HepG2 (cell line): ENCODE measurements around the gene CEBPE. TPM values are rescaled to one million over a fixed set of nuclear protein-coding genes. Genes with fewer than 3 reads are reported as not detected.

Source experiments
- AGO2 ChIP-seq: fragments of 200-400 bp; formaldehyde crosslinking; optimal IDR thresholded peaks from 2 replicates; pipeline ENCODE3; 2017; ENCODE audit warnings: mild to moderate bottlenecking, low read depth, low read length, moderate library complexity
- BHLHE40 ChIP-seq: IDR thresholded peaks from 2 replicates; pipeline ENCODE4 v1.6.1; 2011; ENCODE audit warnings: low read length, improper control_type of control experiment
- CREM ChIP-seq, 2 experiments: sonication (generic) in 1 of 2; formaldehyde crosslinking in 1 of 2; IDR thresholded peaks; 2 replicates each; pipeline versions ENCODE4 v1.4.0 to v1.6.1; 2016 to 2020; ENCODE audit warnings: antibody characterized with exemption in 1 of 2, mild to moderate bottlenecking in 1 of 2, missing genetic modification reagents in 1 of 2
- IKZF1 ChIP-seq: fragments of 450-650 bp; IDR thresholded peaks from 2 replicates; pipeline ENCODE4 v1.7.1; 2016
- NONO ChIP-seq, 2 experiments: fragments of 450-650 bp in 1 of 2; sonication (generic) in 1 of 2; formaldehyde crosslinking in 1 of 2; IDR thresholded peaks in 1 of 2; conservative IDR thresholded peaks in 1 of 2; 2 replicates each; pipeline versions ENCODE4 v1.6.1 to v1.8.0; 2017 to 2022; ENCODE audit warnings: mild to moderate bottlenecking in 1 of 2, missing genetic modification reagents in 1 of 2, moderate library complexity in 1 of 2
- NR1H2 ChIP-seq: sonication (generic); formaldehyde crosslinking; IDR thresholded peaks from 2 replicates; pipeline ENCODE4 v1.8.1; 2022; ENCODE audit warnings: low read depth, missing genetic modification reagents, borderline replicate concordance
- RBM39 ChIP-seq: fragments of 200-400 bp; formaldehyde crosslinking; IDR thresholded peaks from one replicate; pipeline ENCODE4 v1.6.1; 2018; ENCODE audit warnings: antibody characterized with exemption, mild to moderate bottlenecking, low read depth, low read length; ENCODE audit not compliant: poor library complexity, severe bottlenecking
- REPIN1 ChIP-seq: sonication (generic); formaldehyde crosslinking; IDR thresholded peaks from 2 replicates; pipeline ENCODE4 v1.8.0; 2022; ENCODE audit warnings: missing genetic modification reagents, low read depth, mild to moderate bottlenecking, borderline replicate concordance
- RFXAP ChIP-seq: sonication (generic); formaldehyde crosslinking; IDR thresholded peaks from 2 replicates; pipeline ENCODE4 v1.4.0; 2020; ENCODE audit warnings: missing genetic modification reagents, borderline replicate concordance
- TOE1 ChIP-seq: sonication (generic); formaldehyde crosslinking; IDR thresholded peaks from 2 replicates; pipeline ENCODE4 v1.4.0; 2020; ENCODE audit warnings: mild to moderate bottlenecking, missing genetic modification reagents
- ZNF629 ChIP-seq: sonication (generic); formaldehyde crosslinking; conservative IDR thresholded peaks from 2 replicates; pipeline ENCODE4 v1.5.0; 2020; ENCODE audit warnings: missing genetic modification reagents
- polyA plus RNA-seq, 8 experiments: library from polyadenylated mRNA; depleted of rRNA in 3 of 8; stranded (reverse) in 7 of 8; unstranded in 1 of 8; fragments of >200 nt; fragmentation: Illumina TruSeq in 4 of 8; extraction: Trizol in 4 of 8; gene quantifications; 2 replicates each; pipeline versions ENCODE4 v1.2.1 to v1.2.3, GENCODE V29; 2011 to 2016; ENCODE audit warnings: low read depth in 4 of 8, missing spikeins in 1 of 8, mixed read lengths in 1 of 8; ENCODE audit not compliant: insufficient read depth in 1 of 8
- total RNA-seq, 5 experiments: library from RNA; depleted of rRNA; stranded (reverse); fragments of >200 nt; fragmentation: Illumina TruSeq; extraction: Trizol; gene quantifications; 2 replicates each; pipeline ENCODE4 v1.2.3, GENCODE V29; 2016; ENCODE audit warnings: low read depth in 1 of 5
- TF ChIP-seq, protein P1 (sequence below): IDR thresholded peaks from 2 replicates; pipeline ENCODE4 v1.6.1; 2012; ENCODE audit warnings: low read depth, low read length, improper control_type of control experiment
- TF ChIP-seq, protein P2 (sequence below): sonication (generic); formaldehyde crosslinking; IDR thresholded peaks from 2 replicates; pipeline ENCODE4 v1.5.0; 2020; ENCODE audit warnings: mild to moderate bottlenecking, missing genetic modification reagents
- TF ChIP-seq, protein P3 (sequence below): sonication (generic); formaldehyde crosslinking; IDR thresholded peaks from 2 replicates; pipeline ENCODE4 v1.9.0; 2022; ENCODE audit warnings: low read depth, missing genetic modification reagents
- TF ChIP-seq, protein P4 (sequence below): sonication (generic); formaldehyde crosslinking; IDR thresholded peaks from 2 replicates; pipeline ENCODE4 v1.4.0; 2020; ENCODE audit warnings: missing genetic modification reagents
- TF ChIP-seq, protein P5 (sequence below): sonication (generic); formaldehyde crosslinking; IDR thresholded peaks from 2 replicates; pipeline ENCODE4 v1.4.0; 2020; ENCODE audit warnings: missing genetic modification reagents
- TF ChIP-seq, protein P6 (sequence below): sonication (generic); formaldehyde crosslinking; IDR thresholded peaks from 2 replicates; pipeline ENCODE4 v1.5.1; 2020; ENCODE audit warnings: missing genetic modification reagents, mild to moderate bottlenecking, borderline replicate concordance

Gene CEBPE
- total and polyA plus RNA-seq, 2 of the 13 experiments (the other 11 are each of a cell fraction or from before 2014, with no cell fraction given) = 0.09 to 0.11 TPM

DNA sequence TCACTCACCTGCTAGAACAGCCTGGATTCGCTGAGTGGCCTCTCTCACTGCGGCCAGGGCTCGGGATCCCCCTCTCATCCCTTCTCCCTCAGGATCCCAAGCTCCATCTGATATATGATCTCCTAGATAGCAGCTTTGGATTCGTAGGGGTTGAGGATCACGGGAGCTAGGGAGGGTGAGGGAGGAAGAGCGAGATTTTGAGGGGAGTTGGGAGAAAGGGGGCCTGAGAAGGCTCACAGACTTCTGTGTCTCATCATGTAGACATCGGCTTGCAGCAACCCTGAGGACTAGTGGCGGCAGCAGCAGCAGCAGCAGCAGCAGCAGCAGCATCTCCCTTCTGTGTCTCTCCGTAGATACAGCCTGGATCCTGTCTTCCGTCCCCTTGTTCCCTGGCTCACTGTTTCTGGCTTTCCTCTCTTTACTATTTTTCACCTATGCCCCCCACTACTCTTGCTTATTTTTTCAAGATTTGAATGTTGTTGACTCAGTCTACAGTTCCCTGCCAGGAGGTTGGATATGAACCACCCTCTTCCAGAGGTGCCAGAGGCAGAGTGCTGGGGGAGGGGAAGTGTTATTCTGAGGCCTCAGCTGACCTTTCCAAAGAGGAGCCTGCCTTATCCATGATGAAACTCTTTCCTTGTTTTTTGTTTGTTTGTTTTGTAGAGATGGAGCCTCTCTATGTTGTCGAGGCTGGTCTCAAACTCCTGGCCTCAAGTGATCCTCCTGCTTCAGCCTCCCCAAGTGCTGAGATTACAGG lies 14.3 kb downstream of the CEBPE start, which contains the start of gene CIROP (continued):
- TF ChIP-seq, protein P1, sequence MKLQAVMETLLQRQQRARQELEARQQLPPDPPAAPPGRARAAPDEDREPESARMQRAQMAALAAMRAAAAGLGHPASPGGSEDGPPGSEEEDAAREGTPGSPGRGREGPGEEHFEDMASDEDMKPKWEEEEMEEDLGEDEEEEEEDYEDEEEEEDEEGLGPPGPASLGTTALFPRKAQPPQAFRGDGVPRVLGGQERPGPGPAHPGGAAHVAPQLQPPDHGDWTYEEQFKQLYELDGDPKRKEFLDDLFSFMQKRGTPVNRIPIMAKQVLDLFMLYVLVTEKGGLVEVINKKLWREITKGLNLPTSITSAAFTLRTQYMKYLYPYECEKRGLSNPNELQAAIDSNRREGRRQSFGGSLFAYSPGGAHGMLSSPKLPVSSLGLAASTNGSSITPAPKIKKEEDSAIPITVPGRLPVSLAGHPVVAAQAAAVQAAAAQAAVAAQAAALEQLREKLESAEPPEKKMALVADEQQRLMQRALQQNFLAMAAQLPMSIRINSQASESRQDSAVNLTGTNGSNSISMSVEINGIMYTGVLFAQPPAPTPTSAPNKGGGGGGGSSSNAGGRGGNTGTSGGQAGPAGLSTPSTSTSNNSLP = no peak
- TF ChIP-seq REPIN1 (no peak), NR1H2 (CRISPR knock-in tag) (no peak), ZNF629 (CRISPR knock-in tag) (no peak), NONO (IDR thresholded peaks at IDR 0.05) (no peak), NONO (CRISPR knock-in tag; conservative IDR thresholded peaks at IDR 0.05) (no peak), IKZF1 (no peak), CREM (IDR thresholded peaks at IDR 0.05) (no peak), CREM (CRISPR knock-in tag; IDR thresholded peaks at IDR 0.05) (0 out of 2 replicates have a peak, but pooled peaks have one; percentile 6), RFXAP (no peak), AGO2 (no peak), TOE1 (CRISPR knock-in tag) (no peak), RBM39 (no peak), BHLHE40 (no peak)
- TF ChIP-seq, protein P2, sequence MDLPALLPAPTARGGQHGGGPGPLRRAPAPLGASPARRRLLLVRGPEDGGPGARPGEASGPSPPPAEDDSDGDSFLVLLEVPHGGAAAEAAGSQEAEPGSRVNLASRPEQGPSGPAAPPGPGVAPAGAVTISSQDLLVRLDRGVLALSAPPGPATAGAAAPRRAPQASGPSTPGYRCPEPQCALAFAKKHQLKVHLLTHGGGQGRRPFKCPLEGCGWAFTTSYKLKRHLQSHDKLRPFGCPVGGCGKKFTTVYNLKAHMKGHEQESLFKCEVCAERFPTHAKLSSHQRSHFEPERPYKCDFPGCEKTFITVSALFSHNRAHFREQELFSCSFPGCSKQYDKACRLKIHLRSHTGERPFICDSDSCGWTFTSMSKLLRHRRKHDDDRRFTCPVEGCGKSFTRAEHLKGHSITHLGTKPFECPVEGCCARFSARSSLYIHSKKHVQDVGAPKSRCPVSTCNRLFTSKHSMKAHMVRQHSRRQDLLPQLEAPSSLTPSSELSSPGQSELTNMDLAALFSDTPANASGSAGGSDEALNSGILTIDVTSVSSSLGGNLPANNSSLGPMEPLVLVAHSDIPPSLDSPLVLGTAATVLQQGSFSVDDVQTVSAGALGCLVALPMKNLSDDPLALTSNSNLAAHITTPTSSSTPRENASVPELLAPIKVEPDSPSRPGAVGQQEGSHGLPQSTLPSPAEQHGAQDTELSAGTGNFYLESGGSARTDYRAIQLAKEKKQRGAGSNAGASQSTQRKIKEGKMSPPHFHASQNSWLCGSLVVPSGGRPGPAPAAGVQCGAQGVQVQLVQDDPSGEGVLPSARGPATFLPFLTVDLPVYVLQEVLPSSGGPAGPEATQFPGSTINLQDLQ (CRISPR knock-in tag) = 0 out of 2 replicates have a peak, but pooled peaks have one; percentile 52
- TF ChIP-seq, protein P3, sequence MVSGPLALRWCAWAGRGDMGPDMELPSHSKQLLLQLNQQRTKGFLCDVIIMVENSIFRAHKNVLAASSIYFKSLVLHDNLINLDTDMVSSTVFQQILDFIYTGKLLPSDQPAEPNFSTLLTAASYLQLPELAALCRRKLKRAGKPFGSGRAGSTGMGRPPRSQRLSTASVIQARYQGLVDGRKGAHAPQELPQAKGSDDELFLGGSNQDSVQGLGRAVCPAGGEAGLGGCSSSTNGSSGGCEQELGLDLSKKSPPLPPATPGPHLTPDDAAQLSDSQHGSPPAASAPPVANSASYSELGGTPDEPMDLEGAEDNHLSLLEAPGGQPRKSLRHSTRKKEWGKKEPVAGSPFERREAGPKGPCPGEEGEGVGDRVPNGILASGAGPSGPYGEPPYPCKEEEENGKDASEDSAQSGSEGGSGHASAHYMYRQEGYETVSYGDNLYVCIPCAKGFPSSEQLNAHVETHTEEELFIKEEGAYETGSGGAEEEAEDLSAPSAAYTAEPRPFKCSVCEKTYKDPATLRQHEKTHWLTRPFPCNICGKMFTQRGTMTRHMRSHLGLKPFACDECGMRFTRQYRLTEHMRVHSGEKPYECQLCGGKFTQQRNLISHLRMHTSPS = no peak
- TF ChIP-seq, protein P4, sequence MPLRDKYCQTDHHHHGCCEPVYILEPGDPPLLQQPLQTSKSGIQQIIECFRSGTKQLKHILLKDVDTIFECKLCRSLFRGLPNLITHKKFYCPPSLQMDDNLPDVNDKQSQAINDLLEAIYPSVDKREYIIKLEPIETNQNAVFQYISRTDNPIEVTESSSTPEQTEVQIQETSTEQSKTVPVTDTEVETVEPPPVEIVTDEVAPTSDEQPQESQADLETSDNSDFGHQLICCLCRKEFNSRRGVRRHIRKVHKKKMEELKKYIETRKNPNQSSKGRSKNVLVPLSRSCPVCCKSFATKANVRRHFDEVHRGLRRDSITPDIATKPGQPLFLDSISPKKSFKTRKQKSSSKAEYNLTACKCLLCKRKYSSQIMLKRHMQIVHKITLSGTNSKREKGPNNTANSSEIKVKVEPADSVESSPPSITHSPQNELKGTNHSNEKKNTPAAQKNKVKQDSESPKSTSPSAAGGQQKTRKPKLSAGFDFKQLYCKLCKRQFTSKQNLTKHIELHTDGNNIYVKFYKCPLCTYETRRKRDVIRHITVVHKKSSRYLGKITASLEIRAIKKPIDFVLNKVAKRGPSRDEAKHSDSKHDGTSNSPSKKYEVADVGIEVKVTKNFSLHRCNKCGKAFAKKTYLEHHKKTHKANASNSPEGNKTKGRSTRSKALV (CRISPR knock-in tag) = no peak
- TF ChIP-seq, protein P5, sequence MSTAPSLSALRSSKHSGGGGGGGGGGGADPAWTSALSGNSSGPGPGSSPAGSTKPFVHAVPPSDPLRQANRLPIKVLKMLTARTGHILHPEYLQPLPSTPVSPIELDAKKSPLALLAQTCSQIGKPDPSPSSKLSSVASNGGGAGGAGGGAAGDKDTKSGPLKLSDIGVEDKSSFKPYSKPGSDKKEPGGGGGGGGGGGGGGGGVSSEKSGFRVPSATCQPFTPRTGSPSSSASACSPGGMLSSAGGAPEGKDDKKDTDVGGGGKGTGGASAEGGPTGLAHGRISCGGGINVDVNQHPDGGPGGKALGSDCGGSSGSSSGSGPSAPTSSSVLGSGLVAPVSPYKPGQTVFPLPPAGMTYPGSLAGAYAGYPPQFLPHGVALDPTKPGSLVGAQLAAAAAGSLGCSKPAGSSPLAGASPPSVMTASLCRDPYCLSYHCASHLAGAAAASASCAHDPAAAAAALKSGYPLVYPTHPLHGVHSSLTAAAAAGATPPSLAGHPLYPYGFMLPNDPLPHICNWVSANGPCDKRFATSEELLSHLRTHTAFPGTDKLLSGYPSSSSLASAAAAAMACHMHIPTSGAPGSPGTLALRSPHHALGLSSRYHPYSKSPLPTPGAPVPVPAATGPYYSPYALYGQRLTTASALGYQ (CRISPR knock-in tag) = no peak
- TF ChIP-seq, protein P6, sequence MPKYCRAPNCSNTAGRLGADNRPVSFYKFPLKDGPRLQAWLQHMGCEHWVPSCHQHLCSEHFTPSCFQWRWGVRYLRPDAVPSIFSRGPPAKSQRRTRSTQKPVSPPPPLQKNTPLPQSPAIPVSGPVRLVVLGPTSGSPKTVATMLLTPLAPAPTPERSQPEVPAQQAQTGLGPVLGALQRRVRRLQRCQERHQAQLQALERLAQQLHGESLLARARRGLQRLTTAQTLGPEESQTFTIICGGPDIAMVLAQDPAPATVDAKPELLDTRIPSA = no peak
